Inferior parietal cortex (tissue), 1 donor: Measurements from ENCODE around the gene UBXN6.

Experiments
- DNase-seq: peaks from one replicate; pipeline ENCODE4 v3.0.0-alpha.2; 2016; ENCODE audit errors: extremely low spot score

The UBXN6 gene

GRCh38 chr19:4439243-4439642 is 18.4 kb downstream of the UBXN6 start:
- DNase-seq = no peak

DNA sequence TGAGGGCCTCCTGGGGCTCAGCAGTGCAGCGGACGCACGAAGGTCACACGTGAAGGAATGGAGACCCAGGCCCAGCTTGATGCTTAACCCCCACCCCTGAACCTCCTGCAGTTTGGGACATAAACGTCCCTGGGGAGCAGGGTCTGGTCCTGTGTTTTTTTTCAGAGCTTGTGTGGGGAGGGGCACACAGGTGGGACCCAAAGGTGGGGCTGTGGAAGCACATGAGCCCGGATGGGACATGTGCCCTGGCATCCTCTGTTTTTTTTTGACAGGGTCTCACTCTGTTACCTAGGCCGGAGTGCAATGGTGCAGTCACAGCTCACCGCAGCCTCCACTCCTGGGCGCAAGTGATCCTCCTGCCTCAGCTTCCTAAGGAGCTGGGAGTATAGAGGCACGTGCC is 20.5 kb downstream of the UBXN6 start:
- DNase-seq = no peak

GRCh38 chr19:4436231-4436630 is 21.4 kb downstream of the UBXN6 start:
- no peak for DNase-seq

- no peak for DNase-seq
Measured at GRCh38 chr19:4434391-4434790, 23.2 kb downstream of the UBXN6 start.

DNA sequence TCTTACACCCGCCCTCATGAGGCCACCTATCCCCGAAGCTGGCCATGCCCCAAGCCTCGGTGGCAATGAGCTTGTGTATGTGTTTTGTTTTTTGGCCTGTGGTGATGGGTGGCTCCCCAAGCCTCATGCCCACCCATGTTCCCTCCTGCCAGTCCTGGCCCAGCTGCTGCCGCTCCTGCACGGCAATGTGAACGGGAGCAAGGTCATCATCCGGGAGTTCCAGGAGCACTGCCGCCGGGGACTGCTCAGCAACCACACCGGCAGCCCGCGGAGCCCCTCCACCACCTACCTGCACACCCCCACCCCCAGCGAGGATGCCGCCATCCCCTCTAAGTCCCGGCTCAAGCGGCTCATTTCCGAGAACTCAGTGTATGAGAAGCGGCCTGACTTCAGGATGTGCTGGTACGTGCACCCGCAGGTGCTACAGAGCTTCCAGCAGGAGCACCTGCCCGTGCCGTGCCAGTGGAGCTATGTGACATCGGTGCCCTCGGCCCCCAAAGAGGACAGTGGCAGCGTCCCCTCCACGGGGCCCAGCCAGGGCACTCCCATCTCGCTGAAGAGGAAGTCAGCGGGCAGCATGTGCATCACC is 24.6 kb downstream of the UBXN6 start:
- no peak for DNase-seq

- no peak for DNase-seq
Measured at GRCh38 chr19:4431808-4432674, 25.6 kb downstream of the UBXN6 start.

DNA sequence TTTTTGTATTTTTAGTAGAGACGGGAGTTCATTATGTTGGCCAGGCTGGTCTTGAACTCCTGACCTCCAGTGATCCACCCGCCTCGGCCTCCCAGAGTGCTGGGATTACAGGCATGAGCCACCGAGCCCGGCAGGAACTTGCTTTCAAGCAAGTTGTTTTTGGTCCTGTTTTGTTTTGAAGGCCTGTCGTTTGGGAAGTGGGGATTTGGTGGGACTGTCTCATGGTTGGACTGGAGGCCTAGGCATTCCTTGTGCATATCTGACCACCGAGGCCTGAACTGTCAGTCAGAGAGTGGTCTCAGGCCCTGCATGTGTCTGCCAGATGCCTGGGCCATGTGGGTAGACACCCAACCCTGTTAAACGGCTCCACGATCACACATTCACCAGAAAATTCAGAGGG is 26.3 kb downstream of the UBXN6 start:
- no peak for DNase-seq

GRCh38 chr19:4430760-4431159 is 26.8 kb downstream of the UBXN6 start:
- DNase-seq = no peak

GRCh38 chr19:4429771-4430171 is 27.8 kb downstream of the UBXN6 start:
- no peak for DNase-seq

GRCh38 chr19:4429256-4429655 is 28.3 kb downstream of the UBXN6 start:
- DNase-seq = no peak

DNA sequence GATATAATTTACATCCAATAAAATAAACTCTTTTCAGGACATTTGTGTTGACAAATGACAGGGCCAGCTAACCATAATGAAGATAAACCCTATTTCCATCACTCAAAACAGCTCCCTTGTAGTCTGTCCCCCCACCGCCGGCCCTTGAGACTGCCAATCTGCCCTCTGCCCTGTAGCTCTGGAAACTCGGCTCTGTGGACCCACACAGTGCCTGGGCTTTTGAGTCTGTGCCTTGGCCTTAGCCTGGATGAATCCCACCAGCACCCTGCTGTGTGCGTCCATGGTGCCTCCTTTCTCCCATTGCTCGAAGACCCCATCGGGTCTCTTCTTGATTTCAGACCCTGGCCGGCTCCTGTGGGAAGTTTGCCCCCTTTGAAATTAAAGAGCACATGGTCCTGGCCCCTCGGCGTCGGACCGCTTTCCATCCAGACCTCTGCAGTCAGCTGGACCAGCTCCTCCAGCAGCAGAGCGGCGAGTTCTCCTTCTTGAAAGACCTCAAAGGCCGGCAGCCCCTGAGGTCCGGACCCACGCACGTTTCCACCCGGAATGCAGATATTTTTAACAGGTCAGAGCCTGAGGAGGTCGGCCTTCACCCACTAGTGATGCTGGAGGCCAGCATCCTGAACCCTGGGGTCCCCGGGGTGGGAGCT is 29.1 kb downstream of the UBXN6 start:
- no peak for DNase-seq

- no peak for DNase-seq
Measured at GRCh38 chr19:4425537-4425936, 32.1 kb downstream of the UBXN6 start.

- no peak for DNase-seq
Measured at GRCh38 chr19:4423416-4424126, 34.0 kb downstream of the UBXN6 start.

GRCh38 chr19:4416268-4416667 is 41.3 kb downstream of the UBXN6 start:
- no peak for DNase-seq

- DNase-seq = no peak
Measured at GRCh38 chr19:4415352-4415751, 42.2 kb downstream of the UBXN6 start.

DNA sequence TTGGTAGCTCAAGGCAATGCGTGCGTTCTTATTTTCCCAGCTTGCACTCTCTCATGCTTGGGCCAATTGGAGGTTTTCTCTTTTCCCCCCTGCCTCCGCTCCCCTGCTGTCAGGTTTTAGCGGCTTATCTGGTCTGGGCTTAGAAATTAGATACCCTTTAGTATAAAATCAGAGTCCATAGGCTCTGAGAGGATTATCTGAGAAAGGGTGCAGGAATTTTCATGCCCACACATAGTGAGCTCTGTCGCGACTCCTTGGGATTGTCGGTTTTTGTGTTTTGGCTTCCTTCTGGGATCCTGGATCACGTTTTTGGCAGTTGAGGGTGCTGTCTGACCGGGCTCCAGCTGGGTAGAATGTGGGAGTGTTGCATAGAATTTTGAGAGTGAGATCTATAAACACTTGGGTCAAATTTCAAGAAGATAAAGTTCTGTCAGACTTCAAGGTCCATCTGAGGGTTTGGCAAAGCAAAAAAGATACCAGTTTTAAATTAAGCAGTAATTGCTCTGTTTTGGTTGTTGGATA is 42.7 kb downstream of the UBXN6 start:
- DNase-seq = no peak

GRCh38 chr19:4414144-4414799 is 43.3 kb downstream of the UBXN6 start:
- DNase-seq = no peak

DNA sequence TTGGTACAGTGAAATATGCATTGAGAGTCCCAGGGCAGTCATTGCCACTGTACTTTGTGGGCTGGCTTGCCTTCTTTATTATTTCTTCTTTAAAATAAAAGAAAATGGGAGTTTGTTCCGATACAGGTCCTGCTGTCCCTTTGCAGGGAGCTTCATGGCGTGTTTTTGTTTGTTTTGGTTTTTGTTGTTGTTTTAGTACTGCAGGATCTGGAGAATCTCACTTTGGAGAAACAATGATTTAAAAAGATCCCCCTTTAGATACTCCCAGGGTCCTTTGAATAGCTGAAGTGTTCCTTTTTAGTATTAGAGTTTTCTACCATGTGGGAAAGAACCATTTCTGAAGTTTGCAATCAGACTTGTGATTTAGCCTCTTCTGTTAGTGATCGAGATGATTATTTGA is 44.0 kb downstream of the UBXN6 start:
- no peak for DNase-seq

GRCh38 chr19:4409123-4409933 is 48.3 kb downstream of the UBXN6 start:
- no peak for DNase-seq

- no peak for DNase-seq
Measured at GRCh38 chr19:4406626-4407025, 51.0 kb downstream of the UBXN6 start.

DNA sequence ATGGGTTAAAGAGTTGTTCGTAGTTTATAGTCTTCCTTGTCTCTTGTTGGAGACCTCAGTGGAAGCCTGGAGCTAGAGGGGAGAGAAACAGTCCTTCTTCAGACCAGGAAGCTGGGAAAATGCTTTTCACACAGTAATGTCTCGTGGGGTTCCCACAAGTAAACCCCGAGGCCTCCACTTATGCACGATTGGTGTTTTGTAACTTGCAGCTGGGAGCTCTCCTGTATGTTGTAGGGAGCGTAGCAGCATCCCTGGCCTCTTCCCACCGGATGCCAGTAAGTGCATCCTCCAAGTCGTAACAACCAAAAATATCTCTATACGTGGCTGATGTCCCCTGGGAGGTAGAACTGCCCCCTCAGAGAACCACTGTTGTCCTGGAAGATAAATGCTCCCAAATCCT is 51.6 kb downstream of the UBXN6 start:
- no peak for DNase-seq
